ENCODE measurements around the gene CELF2.

DNA sequence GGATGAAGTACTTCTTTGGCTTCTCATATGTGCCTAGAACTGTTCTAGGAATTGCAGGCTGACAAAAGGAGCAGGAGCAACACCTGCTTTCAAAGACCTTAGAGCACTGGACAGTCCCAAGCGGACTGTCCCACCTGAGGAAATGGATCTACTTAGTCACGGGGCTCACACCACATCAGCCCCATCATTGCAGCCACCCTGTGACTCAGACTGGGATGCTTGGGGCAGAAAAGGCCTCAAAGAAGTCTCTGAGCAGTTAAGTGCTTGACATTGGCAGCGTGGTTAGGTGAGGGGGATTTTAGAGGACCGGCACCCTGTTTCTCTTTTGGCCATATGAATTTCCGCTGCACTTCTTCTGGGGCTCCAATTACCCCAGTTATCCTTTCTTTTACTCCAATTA, 337.2 kb downstream of the CELF2 start:
- TF ChIP-seq EZH2 (IDR thresholded peaks at IDR 0.05; ENCODE audit: borderline replicate concordance) (no peak), EZH2phosphoT487 (IDR thresholded peaks at IDR 0.05; ENCODE audit: low read depth, severe bottlenecking, unreplicated experiment) (no peak)

Data from hepatocyte (in vitro differentiated cells).